Middle frontal gyrus (tissue), 1 donor: ENCODE results near the gene PSMD9.
"Not testable (repeated sequence)": the region's sequence is repeated elsewhere in the genome, so short reads cannot be mapped to it uniquely, and the experiment has no call there.

Source experiments
- DNase-seq: peaks from one replicate; pipeline ENCODE4 v3.0.0-alpha.2; 2015; ENCODE audit warnings: low spot score; ENCODE audit errors: extremely low spot score

Gene PSMD9

GRCh38 chr12:121921066-121921465 is 32.5 kb downstream of the PSMD9 start:
- no peak for DNase-seq

- no peak for DNase-seq
These were observed 36.7 kb downstream of the PSMD9 start for GRCh38 chr12:121925358-121925695.

GRCh38 chr12:121926874-121927706 is 38.5 kb downstream of the PSMD9 start:
- DNase-seq = no peak

- no peak for DNase-seq
These were observed 39.2 kb downstream of the PSMD9 start for GRCh38 chr12:121927813-121928212.

- not testable (repeated sequence) for DNase-seq
These were observed 41.0 kb downstream of the PSMD9 start for GRCh38 chr12:121929545-121929944.

- DNase-seq = no peak
These were observed 42.3 kb downstream of the PSMD9 start for GRCh38 chr12:121930862-121931261.

- DNase-seq = no peak
These were observed 43.6 kb downstream of the PSMD9 start for GRCh38 chr12:121932176-121932536.

GRCh38 chr12:121932914-121933521 is 44.4 kb downstream of the PSMD9 start:
- no peak for DNase-seq

- no peak for DNase-seq
These were observed 45.1 kb downstream of the PSMD9 start for GRCh38 chr12:121933522-121934308.

- DNase-seq = no peak
These were observed 45.7 kb downstream of the PSMD9 start for GRCh38 chr12:121934309-121934664.

GRCh38 chr12:121937654-121938053 is 49.1 kb downstream of the PSMD9 start:
- no peak for DNase-seq

- no peak for DNase-seq
These were observed 50.6 kb downstream of the PSMD9 start for GRCh38 chr12:121939186-121939585.

- DNase-seq = no peak
These were observed 51.6 kb downstream of the PSMD9 start for GRCh38 chr12:121939992-121940766.

GRCh38 chr12:121942145-121942718 is 53.6 kb downstream of the PSMD9 start:
- no peak for DNase-seq

GRCh38 chr12:121943926-121944325 is 55.3 kb downstream of the PSMD9 start:
- no peak for DNase-seq

GRCh38 chr12:121946313-121947025 is 57.9 kb downstream of the PSMD9 start:
- no peak for DNase-seq

- no peak for DNase-seq
These were observed 59.4 kb downstream of the PSMD9 start for GRCh38 chr12:121947981-121948380.

GRCh38 chr12:121949648-121950397 is 61.2 kb downstream of the PSMD9 start:
- no peak for DNase-seq

GRCh38 chr12:121953117-121953692 is 64.6 kb downstream of the PSMD9 start:
- DNase-seq = no peak

GRCh38 chr12:121953695-121954094 is 65.1 kb downstream of the PSMD9 start:
- no peak for DNase-seq
